ENCODE measurements around the gene STAU1.
"Not testable (repeated sequence)": the region's sequence is repeated elsewhere in the genome, so short reads cannot be mapped to it uniquely, and the experiment has no call there.

The STAU1 gene

GRCh38 chr20:49203746-49204145, 15.6 kb upstream of the STAU1 start:
- no peak for DNase-seq

GRCh38 chr20:49203011-49203410, 14.9 kb upstream of the STAU1 start:
- no peak for DNase-seq

- no peak for DNase-seq
Observed at GRCh38 chr20:49199729-49200293, 11.7 kb upstream of the STAU1 start.

DNA sequence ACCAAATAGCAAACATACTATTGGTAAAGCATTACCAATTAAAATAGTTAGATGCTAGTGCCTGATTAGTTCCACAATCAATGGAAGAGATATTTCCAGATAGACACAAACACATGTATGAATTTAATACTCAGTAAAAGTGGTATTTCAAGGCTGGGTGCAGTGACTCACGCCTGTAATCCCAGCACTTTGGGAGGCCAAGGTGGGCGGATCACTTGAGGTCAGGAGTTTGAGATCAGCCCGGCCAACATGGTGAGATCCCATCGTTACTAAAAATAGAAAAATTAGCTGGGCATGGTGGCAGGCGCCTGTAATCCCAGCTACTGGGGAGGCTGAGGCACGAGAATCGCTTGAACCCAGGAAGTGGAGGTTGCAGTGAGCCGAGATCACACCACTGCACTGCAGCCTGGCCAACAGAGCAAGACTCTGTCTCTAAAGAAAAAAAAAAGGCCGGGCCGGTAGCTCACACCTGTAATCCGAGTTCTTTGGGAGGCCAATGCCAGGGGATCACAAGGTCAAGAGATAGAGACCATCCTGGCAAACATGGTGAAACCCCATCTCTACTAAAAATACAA, 4.9 kb upstream of the STAU1 start:
- not testable (repeated sequence) for DNase-seq

- DNase-seq = peak in 1 of 2 experiments; percentile 38
Observed at GRCh38 chr20:49187330-49187850, 744 bp downstream of the STAU1 start.

DNA sequence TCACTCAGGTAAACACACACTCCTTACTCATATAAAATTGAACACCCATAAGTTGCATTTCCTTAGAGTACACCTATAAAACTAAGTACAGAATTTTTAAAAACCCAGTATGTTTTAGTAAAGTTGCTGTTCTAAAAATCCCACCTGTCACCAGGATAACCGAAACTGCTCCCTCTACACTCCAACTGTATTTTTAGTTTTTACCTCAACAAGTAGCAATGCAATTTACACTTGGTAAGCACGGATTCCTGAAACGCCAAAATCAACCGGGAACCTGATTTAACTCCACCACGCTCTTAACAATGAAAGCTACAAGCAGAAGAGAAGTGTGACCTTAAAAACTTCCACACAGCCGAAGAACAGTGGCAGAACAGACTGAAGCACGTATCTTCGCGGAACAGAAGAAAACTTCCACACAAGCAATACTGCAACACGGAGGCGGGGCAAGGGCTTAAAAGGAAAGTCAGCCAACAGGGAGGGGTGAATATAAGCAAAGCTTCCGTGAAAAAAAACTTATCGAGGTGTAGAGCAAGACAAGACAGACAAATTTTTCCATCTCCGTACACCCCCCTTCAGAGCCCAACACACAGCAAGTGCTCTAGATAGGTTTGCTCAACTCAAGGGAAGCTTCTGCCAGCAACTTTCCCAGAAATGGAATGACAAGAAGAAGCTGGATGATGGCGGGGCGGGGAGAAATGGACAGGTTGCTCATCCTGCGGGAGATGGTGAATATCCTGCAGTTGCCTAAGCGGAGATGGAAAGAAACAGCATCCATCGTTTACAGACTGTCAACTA, 1.4 kb downstream of the STAU1 start:
- DNase-seq = peak in 1 of 2 experiments; percentile 14

GRCh38 chr20:49185071-49185761, 2.9 kb downstream of the STAU1 start:
- DNase-seq = no peak

DNA sequence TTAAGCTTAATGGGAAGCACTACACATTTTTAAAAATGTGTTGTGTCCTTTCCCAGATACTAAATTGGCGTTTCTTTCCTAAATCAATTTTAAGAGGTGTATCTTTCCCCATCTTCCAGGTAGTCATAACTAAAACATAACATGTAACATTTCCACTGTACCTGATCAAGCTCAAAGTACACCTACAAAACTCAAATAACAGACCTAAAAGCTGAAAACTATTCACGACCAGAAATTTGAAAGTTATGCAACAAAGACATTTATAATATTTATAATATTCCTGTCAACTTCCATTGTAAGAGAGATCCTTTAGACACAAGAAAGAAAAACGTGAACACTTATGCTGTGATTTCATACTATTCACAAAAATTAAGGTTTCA, 3.5 kb downstream of the STAU1 start:
- DNase-seq = no peak

DNA sequence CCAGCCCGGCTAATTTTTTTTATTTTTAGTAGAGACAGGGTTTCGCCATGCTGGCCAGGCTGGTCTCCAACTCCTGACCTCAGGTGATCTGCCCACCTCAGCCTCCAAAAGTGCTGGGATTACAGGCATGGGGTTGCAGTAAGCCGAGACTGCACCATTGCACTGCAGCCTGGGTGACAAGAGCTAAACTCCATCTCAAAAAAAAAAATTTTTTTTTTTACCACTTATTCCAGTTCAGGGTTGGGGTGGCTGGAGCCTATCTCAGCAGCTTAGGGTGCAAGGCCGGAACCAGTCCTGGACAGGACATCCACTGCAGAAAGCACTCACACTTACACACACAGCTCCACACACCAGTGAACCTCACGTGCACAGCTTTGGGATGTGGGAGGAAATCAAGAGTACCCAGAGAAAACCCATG, 4.0 kb downstream of the STAU1 start:
- DNase-seq = not testable (repeated sequence)

DNA sequence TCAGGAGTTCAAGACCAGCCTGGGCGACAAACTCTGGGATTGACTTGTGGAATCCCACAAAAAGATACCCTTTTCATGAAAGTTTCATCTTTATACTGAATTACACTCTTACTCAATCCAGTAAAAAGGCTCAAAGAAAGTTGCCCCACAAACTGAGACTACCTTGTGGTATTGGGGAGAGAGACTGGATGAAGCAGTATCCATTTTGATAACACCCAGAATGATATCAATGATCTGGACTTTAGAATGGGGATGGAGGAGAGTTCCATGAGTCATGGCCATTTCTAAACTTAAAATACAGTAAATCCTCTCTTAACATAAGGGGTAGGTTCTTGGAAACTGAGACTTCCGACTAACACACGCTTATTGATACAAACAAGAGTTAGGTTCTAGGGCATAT, 4.7 kb downstream of the STAU1 start:
- DNase-seq = no peak

DNA sequence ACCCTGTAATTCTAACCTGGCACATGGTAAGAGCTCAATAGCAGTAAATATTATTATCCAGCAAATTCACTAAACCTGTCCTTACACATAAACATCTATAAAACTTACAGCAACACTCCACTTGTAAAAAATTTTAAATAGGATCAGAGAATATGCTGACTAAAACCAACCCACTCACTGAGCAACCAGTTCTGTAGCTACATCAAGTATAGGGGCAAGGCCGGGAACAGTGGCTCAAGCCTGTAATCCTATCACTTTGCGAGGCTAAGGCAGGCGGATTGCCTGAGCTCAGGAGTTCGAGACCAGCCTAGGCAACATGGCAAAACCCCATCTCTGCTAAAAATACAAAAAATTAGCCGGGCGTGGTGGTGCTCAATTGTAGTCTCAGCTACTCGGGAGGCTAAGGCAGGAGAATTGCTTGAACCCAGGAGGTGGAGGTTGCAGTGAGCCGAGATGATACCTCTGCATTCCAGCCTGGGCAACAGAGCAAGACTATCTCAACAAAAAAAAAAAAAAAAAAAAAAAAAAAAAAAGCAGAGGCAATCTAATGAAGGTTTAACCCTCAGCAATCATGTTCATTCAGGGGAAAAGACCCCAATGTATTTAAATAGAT, 6.8 kb downstream of the STAU1 start:
- DNase-seq = peak in 1 of 2 experiments; percentile 2

- DNase-seq = no peak
Observed at GRCh38 chr20:49179368-49180277, 8.5 kb downstream of the STAU1 start.

DNA sequence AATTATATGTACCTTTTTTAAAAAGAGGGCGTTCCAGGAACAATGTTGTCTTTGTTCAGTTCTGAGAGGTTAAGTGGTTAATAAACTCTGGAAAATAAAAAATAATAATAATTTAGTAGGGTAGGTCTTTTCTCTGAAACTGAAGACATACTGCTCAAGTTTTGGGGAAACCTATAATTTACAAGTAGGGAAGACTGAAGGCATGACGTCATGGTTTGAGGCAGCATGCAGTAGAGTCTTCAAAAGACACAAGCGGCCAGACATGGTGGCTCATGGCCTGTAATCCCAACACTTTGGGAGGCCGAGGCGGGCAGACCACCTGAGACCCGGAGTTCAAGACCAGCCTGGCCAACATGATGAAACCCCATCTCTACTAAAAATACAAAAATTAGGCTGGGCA, 14.0 kb downstream of the STAU1 start:
- no peak for DNase-seq

DNA sequence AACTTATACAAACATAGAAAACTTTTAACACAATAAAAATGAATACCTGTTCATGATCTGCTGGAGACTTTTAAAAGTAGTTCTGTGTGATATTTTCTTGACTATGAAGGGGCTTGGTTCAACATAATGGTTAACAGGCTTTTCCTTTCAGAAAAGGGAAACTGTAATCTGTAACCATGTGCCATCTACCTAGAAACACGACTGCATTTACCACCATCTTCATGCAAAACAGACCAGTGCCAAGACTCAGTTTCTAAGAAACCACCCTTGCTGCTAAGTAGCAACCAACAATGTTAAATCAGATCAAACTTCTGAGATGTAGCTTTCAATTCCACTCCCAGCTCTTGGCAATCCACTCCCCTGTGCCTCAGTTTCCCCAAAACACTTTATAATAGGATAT, 15.7 kb downstream of the STAU1 start:
- no peak for DNase-seq

- peak; percentile 4 to 40 for DNase-seq
Observed at GRCh38 chr20:49171909-49172308, 16.2 kb downstream of the STAU1 start.

DNA sequence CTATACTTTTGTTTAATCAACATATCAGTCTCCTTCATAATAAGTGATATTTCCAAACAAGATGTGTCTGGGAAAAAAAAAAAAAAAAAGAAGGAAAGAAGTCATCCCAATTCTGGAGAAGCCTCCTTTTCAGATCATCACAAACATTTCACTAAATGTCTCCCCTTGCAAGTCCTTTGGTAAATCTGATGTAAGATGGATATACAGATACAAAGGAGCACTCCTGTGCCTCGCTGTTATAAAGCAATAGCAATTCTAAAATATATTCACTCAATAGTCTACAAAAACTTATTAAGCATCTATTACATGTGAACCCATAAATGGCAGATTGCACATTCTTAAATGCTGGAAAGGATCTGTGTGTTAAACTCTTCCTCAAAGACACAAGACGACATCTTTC, 17.4 kb downstream of the STAU1 start:
- no peak for DNase-seq

GRCh38 chr20:49169547-49169946, 18.6 kb downstream of the STAU1 start:
- DNase-seq = no peak

DNA sequence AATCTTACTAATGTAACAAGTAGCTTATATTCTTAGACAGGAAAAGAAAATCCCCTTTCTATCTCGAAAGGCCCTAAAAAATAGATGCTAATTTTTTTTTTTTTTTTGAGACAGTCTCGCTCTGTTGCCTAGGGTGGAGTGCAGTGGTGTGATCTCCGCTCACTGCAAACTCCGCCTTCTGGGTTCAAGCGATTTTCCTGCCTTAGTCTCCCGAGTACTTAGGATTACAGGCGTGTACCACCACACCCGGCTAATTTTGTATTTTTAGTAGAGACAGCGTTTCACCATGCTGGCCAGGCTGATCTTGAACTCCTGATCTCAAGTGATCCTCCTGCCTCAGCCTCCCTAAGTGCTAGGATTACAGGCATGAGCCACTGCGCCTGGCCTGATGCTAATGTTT, 19.3 kb downstream of the STAU1 start:
- not testable (repeated sequence) for DNase-seq

- no peak for DNase-seq
Observed at GRCh38 chr20:49167811-49168507, 20.2 kb downstream of the STAU1 start.

DNA sequence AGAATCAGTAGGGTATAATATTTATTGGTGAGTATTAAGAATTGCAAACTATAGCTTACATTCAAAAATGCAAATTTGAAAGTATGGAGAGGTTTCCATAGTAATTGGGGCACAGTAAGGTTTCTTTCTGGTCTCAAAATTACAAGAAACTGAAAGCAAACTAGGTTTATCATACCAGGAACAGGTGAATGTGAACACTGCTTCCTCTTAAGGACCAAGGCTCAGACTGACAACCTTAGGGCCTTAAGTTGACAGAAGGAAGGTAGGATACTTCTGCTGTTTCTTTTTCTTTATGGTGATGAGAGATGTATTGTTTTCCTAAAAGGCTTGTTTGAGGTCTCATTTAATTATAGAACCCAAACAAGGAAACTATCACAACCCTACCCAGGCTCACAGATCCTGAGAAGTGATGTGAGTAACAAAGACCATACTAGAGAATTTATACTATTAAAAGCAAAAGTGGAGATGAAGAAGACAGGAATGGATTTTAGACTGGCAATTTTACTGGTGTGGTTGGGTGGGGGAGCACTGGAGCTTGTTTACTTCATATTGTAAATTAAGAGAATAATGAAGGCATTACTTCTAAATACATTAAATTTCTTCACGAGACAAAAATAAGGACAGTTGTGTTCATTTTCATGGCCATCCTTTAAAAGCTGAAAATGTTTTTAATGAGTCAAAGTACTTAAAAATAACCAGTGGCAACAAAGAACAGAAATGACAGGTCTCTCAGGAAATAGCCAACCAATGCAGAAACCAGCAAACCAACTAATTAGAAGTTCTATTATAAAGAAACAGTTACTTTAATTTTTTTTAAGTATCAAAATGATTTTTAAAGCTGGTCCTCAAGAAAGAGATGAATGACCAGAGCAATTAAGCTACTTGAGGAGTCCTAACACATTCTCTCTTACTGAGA, 21.3 kb downstream of the STAU1 start:
- DNase-seq = no peak
